Hepatocyte (in vitro differentiated cells): ENCODE results near the gene P2RX1. TPM values are rescaled to one million over a fixed set of nuclear protein-coding genes. Genes with fewer than 3 reads are reported as not detected.

ENCODE experiments used
- DNase-seq: peaks from one replicate; pipeline ENCODE4 v3.0.0-alpha.2; 2016; ENCODE audit warnings: low spot score
- H2AFZ ChIP-seq: fragments of 200-600 bp; sonication (generic); 2 replicates; pipeline ENCODE4 v1.6.0; 2016; ENCODE audit warnings: antibody characterized with exemption, mild to moderate bottlenecking
- H3K27ac ChIP-seq: fragments of 200-600 bp; sonication (generic); 2 replicates; pipeline ENCODE4 v1.5.1; 2016; ENCODE audit warnings: mild to moderate bottlenecking
- H3K27me3 ChIP-seq: fragments of 200-600 bp; sonication (generic); 2 replicates; pipeline ENCODE4 v1.6.1; 2016
- H3K36me3 ChIP-seq: fragments of 200-600 bp; sonication (generic); replicated peaks from 2 replicates; pipeline ENCODE4 v1.5.1; 2016; ENCODE audit warnings: low read depth; ENCODE audit not compliant: insufficient read depth
- H3K4me1 ChIP-seq: fragments of 200-600 bp; sonication (generic); 2 replicates; pipeline ENCODE4 v1.5.1; 2016; ENCODE audit warnings: mild to moderate bottlenecking, moderate library complexity; ENCODE audit not compliant: insufficient read depth
- H3K4me2 ChIP-seq: fragments of 200-600 bp; sonication (generic); 2 replicates; pipeline ENCODE4 v1.6.0; 2016
- H3K4me3 ChIP-seq: fragments of 200-600 bp; sonication (generic); 2 replicates; pipeline ENCODE4 v1.5.1; 2016; ENCODE audit warnings: mild to moderate bottlenecking
- H3K79me2 ChIP-seq: fragments of 200-600 bp; sonication (generic); 2 replicates; pipeline ENCODE4 v1.6.0; 2017; ENCODE audit warnings: mild to moderate bottlenecking
- H3K9me2 ChIP-seq: fragments of 200-600 bp; sonication (generic); replicated peaks from 2 replicates; pipeline ENCODE4 v1.6.0; 2017; ENCODE audit warnings: mild to moderate bottlenecking; ENCODE audit not compliant: insufficient read depth
- H3K9me3 ChIP-seq: fragments of 200-600 bp; sonication (generic); 2 replicates; pipeline ENCODE4 v1.5.1; 2016; ENCODE audit warnings: low read depth, mild to moderate bottlenecking
- H4K20me1 ChIP-seq: fragments of 200-600 bp; sonication (generic); 2 replicates; pipeline ENCODE4 v1.6.0; 2016; ENCODE audit warnings: mild to moderate bottlenecking; ENCODE audit not compliant: insufficient read depth, poor library complexity, severe bottlenecking
- EZH2 ChIP-seq: fragments of 200-600 bp; sonication (generic); IDR thresholded peaks from 2 replicates; pipeline ENCODE4 v1.6.1; 2016; ENCODE audit warnings: antibody characterized with exemption, mild to moderate bottlenecking, borderline replicate concordance
- EZH2phosphoT487 ChIP-seq: fragments of 200-600 bp; sonication (generic); IDR thresholded peaks from one replicate; pipeline ENCODE4 v1.6.1; 2018; ENCODE audit warnings: antibody characterized with exemption, mild to moderate bottlenecking, low read depth, moderate library complexity; ENCODE audit not compliant: unreplicated experiment, severe bottlenecking
- WGBS: methylation state at CpG from one replicate; pipeline ENCODE4 v1.1.6; 2016; ENCODE audit warnings: low lambda C conversion rate; ENCODE audit errors: missing lambda C conversion rate; 5-methylcytosine and 5-hydroxymethylcytosine counted together
- polyA plus RNA-seq: library from polyadenylated mRNA; unstranded; fragments of >200 nt; fragmentation: Nextera tagmentation; extraction: Ambion mirVana; gene quantifications from 2 replicates; pipeline ENCODE4 v1.2.1, GENCODE V29; 2016
- total RNA-seq: library from RNA; depleted of rRNA; stranded (reverse); fragments of >200 nt; gene quantifications from 2 replicates; pipeline ENCODE4 v1.2.3, GENCODE V29; 2014
- TF ChIP-seq, protein P1 (sequence below): fragments of 200-600 bp; sonication (generic); IDR thresholded peaks from 2 replicates; pipeline ENCODE4 v1.5.1; 2016; ENCODE audit warnings: antibody characterized with exemption, mild to moderate bottlenecking; ENCODE audit not compliant: poor library complexity

P2RX1 gene
- total and polyA plus RNA-seq, 2 experiments from 2014 or later: 0.50 to 1.8 TPM

DNA sequence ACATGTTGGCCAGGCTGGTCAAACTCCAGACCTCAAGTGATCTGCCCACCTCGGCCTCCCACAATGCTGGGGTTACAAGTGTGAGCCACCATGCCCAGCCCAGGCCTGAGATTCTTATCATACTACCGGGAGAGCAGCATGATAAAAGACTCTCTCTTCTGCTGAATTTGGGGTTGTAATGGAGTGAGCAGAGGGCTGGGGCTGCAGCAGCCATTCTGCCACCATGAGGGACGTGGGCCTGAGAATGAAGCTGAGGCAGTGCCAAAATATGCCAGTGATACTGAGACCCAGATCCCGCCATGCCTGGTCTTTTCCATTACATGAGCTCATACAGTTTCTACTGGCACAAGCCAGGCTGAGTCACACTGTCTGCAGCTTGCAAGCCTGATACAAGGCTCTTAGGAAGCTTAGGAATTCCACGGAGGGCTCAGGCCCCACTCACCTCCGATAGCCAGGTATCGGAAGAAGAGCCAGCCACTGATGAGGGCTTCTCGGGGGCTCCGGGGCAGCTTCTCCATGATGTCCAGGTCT lies 19.6 kb upstream of the P2RX1 start:
- Histone ChIP-seq H3K79me2 (no peaks in the 10 kb centered on the region), H2AFZ (no peak overlapping the region), H4K20me1 (no peaks in the 10 kb centered on the region), H3K36me3 (no peaks in the 10 kb centered on the region), H3K9me3 (no peaks in the 10 kb centered on the region), H3K9me2 (no peaks in the 10 kb centered on the region), H3K27me3 (no peaks in the 10 kb centered on the region), H3K4me3 (no peak overlapping the region), H3K27ac (no peak overlapping the region), H3K4me1 (no peaks in the 10 kb centered on the region), H3K4me2 (no peak overlapping the region)
- WGBS: 92% methylated on average over 9 of the region's 9 CpGs
- no peak for TF ChIP-seq EZH2
- DNase-seq: peak; percentile 45

- Histone ChIP-seq H3K4me3 (no peak overlapping the region), H3K9me2 (no peaks in the 10 kb centered on the region), H3K9me3 (no peaks in the 10 kb centered on the region), H2AFZ (no peak overlapping the region), H3K27me3 (no peaks in the 10 kb centered on the region), H3K27ac (no peak overlapping the region), H3K4me2 (no peak overlapping the region), H4K20me1 (no peaks in the 10 kb centered on the region), H3K4me1 (no peaks in the 10 kb centered on the region), H3K36me3 (no peaks in the 10 kb centered on the region), H3K79me2 (no peaks in the 10 kb centered on the region)
- DNase-seq: peak; percentile 89
- TF ChIP-seq, protein P1, sequence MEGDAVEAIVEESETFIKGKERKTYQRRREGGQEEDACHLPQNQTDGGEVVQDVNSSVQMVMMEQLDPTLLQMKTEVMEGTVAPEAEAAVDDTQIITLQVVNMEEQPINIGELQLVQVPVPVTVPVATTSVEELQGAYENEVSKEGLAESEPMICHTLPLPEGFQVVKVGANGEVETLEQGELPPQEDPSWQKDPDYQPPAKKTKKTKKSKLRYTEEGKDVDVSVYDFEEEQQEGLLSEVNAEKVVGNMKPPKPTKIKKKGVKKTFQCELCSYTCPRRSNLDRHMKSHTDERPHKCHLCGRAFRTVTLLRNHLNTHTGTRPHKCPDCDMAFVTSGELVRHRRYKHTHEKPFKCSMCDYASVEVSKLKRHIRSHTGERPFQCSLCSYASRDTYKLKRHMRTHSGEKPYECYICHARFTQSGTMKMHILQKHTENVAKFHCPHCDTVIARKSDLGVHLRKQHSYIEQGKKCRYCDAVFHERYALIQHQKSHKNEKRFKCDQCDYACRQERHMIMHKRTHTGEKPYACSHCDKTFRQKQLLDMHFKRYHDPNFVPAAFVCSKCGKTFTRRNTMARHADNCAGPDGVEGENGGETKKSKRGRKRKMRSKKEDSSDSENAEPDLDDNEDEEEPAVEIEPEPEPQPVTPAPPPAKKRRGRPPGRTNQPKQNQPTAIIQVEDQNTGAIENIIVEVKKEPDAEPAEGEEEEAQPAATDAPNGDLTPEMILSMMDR: peak; percentile 67
- no peak for TF ChIP-seq EZH2
- no peak for TF ChIP-seq EZH2phosphoT487
- WGBS: 11% methylated on average over 10 of the region's 10 CpGs
Observed at GRCh38 chr17:3935140-3935542, 18.9 kb upstream of the P2RX1 start.

DNA sequence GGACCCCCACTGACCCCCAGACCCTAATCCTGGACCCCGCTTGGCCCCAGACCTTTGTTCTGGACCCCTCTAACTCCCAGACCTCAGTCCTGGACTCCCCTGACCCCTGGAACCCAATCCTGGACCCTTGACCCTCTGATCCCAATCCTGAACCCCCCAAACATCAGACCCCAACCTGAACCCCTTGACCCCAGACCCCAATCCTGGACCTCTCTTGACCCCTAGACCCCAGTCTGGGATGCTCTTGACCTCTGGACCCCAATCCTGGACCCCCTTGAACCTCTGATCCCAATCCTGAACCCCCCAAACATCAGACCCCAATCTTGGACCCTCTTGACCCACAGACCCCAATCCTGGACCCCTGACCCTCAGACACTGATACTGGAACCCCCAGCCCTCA lies 13.5 kb upstream of the P2RX1 start:
- no peaks in the 10 kb centered on the region for H3K27me3 ChIP-seq
- no peak overlapping the region for H3K27ac ChIP-seq
- TF ChIP-seq EZH2 (no peak), EZH2phosphoT487 (no peak)
- TF ChIP-seq, protein P1: no peak
- no peak overlapping the region for H3K4me3 ChIP-seq
- H3K36me3 ChIP-seq: no peaks in the 10 kb centered on the region
- H2AFZ ChIP-seq: no peak overlapping the region
- 90% methylated on average over 1 of the region's 1 CpG for WGBS
- no peaks in the 10 kb centered on the region for H4K20me1 ChIP-seq
- no peaks in the 10 kb centered on the region for H3K9me2 ChIP-seq
- peaks cover 17% of the 10 kb centered on the region for H3K4me1 ChIP-seq
- no peaks in the 10 kb centered on the region for H3K79me2 ChIP-seq
- DNase-seq: no peak
- H3K9me3 ChIP-seq: no peaks in the 10 kb centered on the region
- H3K4me2 ChIP-seq: no peak overlapping the region

DNA sequence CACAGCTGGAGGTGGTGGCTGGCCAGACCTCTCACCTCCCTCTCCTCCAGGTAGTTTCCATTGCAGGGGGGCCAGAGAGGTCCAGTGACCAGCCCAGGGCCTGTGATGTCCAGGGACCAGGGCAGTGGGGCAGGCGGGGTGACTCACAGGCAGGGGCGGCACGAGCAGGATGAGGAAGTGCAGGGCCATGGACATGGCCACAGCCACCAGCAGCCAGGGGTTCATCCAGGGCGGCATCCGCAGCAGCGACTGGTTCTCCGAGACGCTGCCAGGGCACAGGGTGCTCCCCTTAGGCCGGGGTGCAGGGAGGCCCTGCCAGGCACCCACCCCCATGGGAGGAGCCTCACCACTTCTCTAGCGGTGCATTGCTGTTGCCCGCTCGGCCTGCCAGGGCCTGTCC lies 12.9 kb upstream of the P2RX1 start:
- no peaks in the 10 kb centered on the region for H3K27me3 ChIP-seq
- WGBS: 100% methylated on average over 12 of the region's 12 CpGs
- no peaks in the 10 kb centered on the region for H3K36me3 ChIP-seq
- DNase-seq: no peak
- H3K4me3 ChIP-seq: no peak overlapping the region
- no peaks in the 10 kb centered on the region for H3K9me2 ChIP-seq
- no peaks in the 10 kb centered on the region for H4K20me1 ChIP-seq
- no peak overlapping the region for H2AFZ ChIP-seq
- H3K27ac ChIP-seq: no peak overlapping the region
- peaks cover 17% of the 10 kb centered on the region for H3K4me1 ChIP-seq
- no peak overlapping the region for H3K4me2 ChIP-seq
- H3K9me3 ChIP-seq: no peaks in the 10 kb centered on the region
- H3K79me2 ChIP-seq: no peaks in the 10 kb centered on the region
- TF ChIP-seq, protein P1: no peak
- TF ChIP-seq EZH2phosphoT487 (no peak), EZH2 (no peak)
